Measurements from ENCODE around the gene FRMD8.

GRCh38 chr11:65399845-65400244, 13.4 kb downstream of the FRMD8 start:
- TF ChIP-seq, protein P1, sequence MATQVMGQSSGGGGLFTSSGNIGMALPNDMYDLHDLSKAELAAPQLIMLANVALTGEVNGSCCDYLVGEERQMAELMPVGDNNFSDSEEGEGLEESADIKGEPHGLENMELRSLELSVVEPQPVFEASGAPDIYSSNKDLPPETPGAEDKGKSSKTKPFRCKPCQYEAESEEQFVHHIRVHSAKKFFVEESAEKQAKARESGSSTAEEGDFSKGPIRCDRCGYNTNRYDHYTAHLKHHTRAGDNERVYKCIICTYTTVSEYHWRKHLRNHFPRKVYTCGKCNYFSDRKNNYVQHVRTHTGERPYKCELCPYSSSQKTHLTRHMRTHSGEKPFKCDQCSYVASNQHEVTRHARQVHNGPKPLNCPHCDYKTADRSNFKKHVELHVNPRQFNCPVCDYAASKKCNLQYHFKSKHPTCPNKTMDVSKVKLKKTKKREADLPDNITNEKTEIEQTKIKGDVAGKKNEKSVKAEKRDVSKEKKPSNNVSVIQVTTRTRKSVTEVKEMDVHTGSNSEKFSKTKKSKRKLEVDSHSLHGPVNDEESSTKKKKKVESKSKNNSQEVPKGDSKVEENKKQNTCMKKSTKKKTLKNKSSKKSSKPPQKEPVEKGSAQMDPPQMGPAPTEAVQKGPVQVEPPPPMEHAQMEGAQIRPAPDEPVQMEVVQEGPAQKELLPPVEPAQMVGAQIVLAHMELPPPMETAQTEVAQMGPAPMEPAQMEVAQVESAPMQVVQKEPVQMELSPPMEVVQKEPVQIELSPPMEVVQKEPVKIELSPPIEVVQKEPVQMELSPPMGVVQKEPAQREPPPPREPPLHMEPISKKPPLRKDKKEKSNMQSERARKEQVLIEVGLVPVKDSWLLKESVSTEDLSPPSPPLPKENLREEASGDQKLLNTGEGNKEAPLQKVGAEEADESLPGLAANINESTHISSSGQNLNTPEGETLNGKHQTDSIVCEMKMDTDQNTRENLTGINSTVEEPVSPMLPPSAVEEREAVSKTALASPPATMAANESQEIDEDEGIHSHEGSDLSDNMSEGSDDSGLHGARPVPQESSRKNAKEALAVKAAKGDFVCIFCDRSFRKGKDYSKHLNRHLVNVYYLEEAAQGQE (IDR thresholded peaks at IDR 0.05; ENCODE audit: low read depth): no peak
- no peak for TF ChIP-seq TAF1 (IDR thresholded peaks at IDR 0.05; ENCODE audit: low read depth)
- TF ChIP-seq YY1 (IDR thresholded peaks at IDR 0.05; ENCODE audit: low read depth): no peak
- TF ChIP-seq EP300 (IDR thresholded peaks at IDR 0.05; ENCODE audit: borderline replicate concordance): no peak
- TF ChIP-seq FOXM1 (IDR thresholded peaks at IDR 0.05; ENCODE audit: borderline replicate concordance, low read depth): no peak
- TF ChIP-seq CREB1 (IDR thresholded peaks at IDR 0.05; ENCODE audit: low read depth): no peak
